Measurements from ENCODE around the gene GLI1.

GRCh38 chr12:57512665-57513064 is 53.1 kb downstream of the GLI1 start:
- TF ChIP-seq CTCF (IDR thresholded peaks at IDR 0.05; ENCODE audit: insufficient read depth, low read depth, low read length) (no peak), EZH2 (IDR thresholded peaks at IDR 0.05; ENCODE audit: insufficient read depth, low read length) (no peak)

All from astrocyte (in vitro differentiated cells and primary cell).